Memory B cell (primary cell): ENCODE data around the gene IDH3B.

ENCODE experiments used
- ATAC-seq: fragments of 150-1000 bp; cut with Tn5 transposase; 2 replicates; pipeline ENCODE4 v1.10.0; 2021; ENCODE audit warnings: low read depth, mild to moderate bottlenecking, moderate library complexity
- DNase-seq, 2 donors: peaks; one replicate each; pipeline ENCODE4 v3.0.0; 2022; ENCODE audit warnings: low spot score in 2 of 2
- H3K27ac Mint-ChIP-seq: one replicate; pipeline ENCODE4 v1.8.0; 2022; ENCODE audit warnings: mild to moderate bottlenecking, moderate library complexity, mixed read lengths
- H3K27me3 Mint-ChIP-seq: one replicate; pipeline ENCODE4 v1.8.0; 2022; ENCODE audit warnings: mixed read lengths
- H3K36me3 Mint-ChIP-seq: one replicate; pipeline ENCODE4 v1.8.0; 2022; ENCODE audit warnings: mild to moderate bottlenecking, mixed read lengths
- H3K4me1 Mint-ChIP-seq: one replicate; pipeline ENCODE4 v1.8.0; 2022; ENCODE audit warnings: mixed read lengths
- H3K4me3 Mint-ChIP-seq: one replicate; pipeline ENCODE4 v1.8.0; 2022; ENCODE audit warnings: mild to moderate bottlenecking, moderate library complexity, mixed read lengths
- H3K9me3 Mint-ChIP-seq: one replicate; pipeline ENCODE4 v1.8.0; 2022; ENCODE audit warnings: mixed read lengths

Gene IDH3B

GRCh38 chr20:2633381-2633780 lies 30.6 kb downstream of the IDH3B start:
- DNase-seq (no peak), ATAC-seq (no peak)
- no peaks in the 10 kb centered on the region for H3K4me1 Mint-ChIP-seq
- peaks cover 9% of the 10 kb centered on the region for H3K9me3 Mint-ChIP-seq
- H3K27me3 Mint-ChIP-seq, result peaks cover 6% of the 10 kb centered on the region
- H3K27ac Mint-ChIP-seq, result no peak overlapping the region
- no peak overlapping the region for H3K4me3 Mint-ChIP-seq
- H3K36me3 Mint-ChIP-seq, result peaks cover 2% of the 10 kb centered on the region

GRCh38 chr20:2631228-2631627 lies 32.8 kb downstream of the IDH3B start:
- H3K36me3 Mint-ChIP-seq, result peaks cover 3% of the 10 kb centered on the region
- no peaks in the 10 kb centered on the region for H3K4me1 Mint-ChIP-seq
- no peak for DNase-seq
- peaks cover 10% of the 10 kb centered on the region for H3K27me3 Mint-ChIP-seq
- H3K9me3 Mint-ChIP-seq, result peaks cover 11% of the 10 kb centered on the region
- ATAC-seq, result no peak
- no peak overlapping the region for H3K4me3 Mint-ChIP-seq
- H3K27ac Mint-ChIP-seq, result no peak overlapping the region

- peaks cover 4% of the 10 kb centered on the region for H3K36me3 Mint-ChIP-seq
- no peak for DNase-seq
These were observed 37.0 kb downstream of the IDH3B start for GRCh38 chr20:2626853-2627541.

GRCh38 chr20:2625062-2625461 lies 39.0 kb downstream of the IDH3B start:
- H3K27ac Mint-ChIP-seq, result no peak overlapping the region
- DNase-seq, result no peak
- H3K4me1 Mint-ChIP-seq, result no peaks in the 10 kb centered on the region
- peaks cover 2% of the 10 kb centered on the region for H3K36me3 Mint-ChIP-seq
- H3K27me3 Mint-ChIP-seq, result peaks cover 9% of the 10 kb centered on the region
- ATAC-seq, result no peak
- H3K4me3 Mint-ChIP-seq, result no peak overlapping the region
- peaks cover 6% of the 10 kb centered on the region for H3K9me3 Mint-ChIP-seq

More at GRCh38 chr20:2626853-2627541, 37.0 kb downstream of the IDH3B start:
- H3K4me1 Mint-ChIP-seq, result no peaks in the 10 kb centered on the region
- peaks cover 13% of the 10 kb centered on the region for H3K9me3 Mint-ChIP-seq
- H3K27ac Mint-ChIP-seq, result no peak overlapping the region
- no peak overlapping the region for H3K4me3 Mint-ChIP-seq
- no peak for ATAC-seq
- peaks cover 11% of the 10 kb centered on the region for H3K27me3 Mint-ChIP-seq

- no peak overlapping the region for H3K4me3 Mint-ChIP-seq
- no peaks in the 10 kb centered on the region for H3K4me1 Mint-ChIP-seq
- peaks cover 5% of the 10 kb centered on the region for H3K36me3 Mint-ChIP-seq
- peaks cover 9% of the 10 kb centered on the region for H3K9me3 Mint-ChIP-seq
- H3K27ac Mint-ChIP-seq, result no peak overlapping the region
- no peak for DNase-seq
- no peak for ATAC-seq
- peaks cover 15% of the 10 kb centered on the region for H3K27me3 Mint-ChIP-seq
These were observed 39.8 kb downstream of the IDH3B start for GRCh38 chr20:2624190-2624589.

GRCh38 chr20:2619961-2620595 lies 43.9 kb downstream of the IDH3B start:
- H3K27ac Mint-ChIP-seq, result no peak overlapping the region
- no peak overlapping the region for H3K4me3 Mint-ChIP-seq
- H3K27me3 Mint-ChIP-seq, result peaks cover 16% of the 10 kb centered on the region
- DNase-seq (no peak), ATAC-seq (no peak)
- H3K4me1 Mint-ChIP-seq, result peaks cover 7% of the 10 kb centered on the region
- peaks cover 3% of the 10 kb centered on the region for H3K36me3 Mint-ChIP-seq
- peaks cover 3% of the 10 kb centered on the region for H3K9me3 Mint-ChIP-seq

GRCh38 chr20:2619337-2619736 lies 44.7 kb downstream of the IDH3B start:
- ATAC-seq (no peak), DNase-seq (no peak)
- no peak overlapping the region for H3K27ac Mint-ChIP-seq
- H3K36me3 Mint-ChIP-seq, result peaks cover 3% of the 10 kb centered on the region
- H3K9me3 Mint-ChIP-seq, result peaks cover 5% of the 10 kb centered on the region
- peaks cover 16% of the 10 kb centered on the region for H3K27me3 Mint-ChIP-seq
- no peak overlapping the region for H3K4me3 Mint-ChIP-seq
- H3K4me1 Mint-ChIP-seq, result peaks cover 7% of the 10 kb centered on the region

- peaks cover 5% of the 10 kb centered on the region for H3K9me3 Mint-ChIP-seq
- DNase-seq, result no peak
- H3K36me3 Mint-ChIP-seq, result peaks cover 3% of the 10 kb centered on the region
- H3K4me3 Mint-ChIP-seq, result no peak overlapping the region
- H3K4me1 Mint-ChIP-seq, result peaks cover 7% of the 10 kb centered on the region
- peaks cover 16% of the 10 kb centered on the region for H3K27me3 Mint-ChIP-seq
- no peak overlapping the region for H3K27ac Mint-ChIP-seq
- peak; percentile 49 for ATAC-seq
These were observed 45.2 kb downstream of the IDH3B start for GRCh38 chr20:2618815-2619214.

GRCh38 chr20:2617099-2617714 lies 46.8 kb downstream of the IDH3B start:
- Mint-ChIP-seq H3K27ac (no peak overlapping the region), H3K4me3 (no peak overlapping the region), H3K36me3 (peaks cover 3% of the 10 kb centered on the region), H3K27me3 (peaks cover 17% of the 10 kb centered on the region), H3K9me3 (peaks cover 5% of the 10 kb centered on the region), H3K4me1 (peaks cover 7% of the 10 kb centered on the region)
- DNase-seq, result no peak
- ATAC-seq, result peak; percentile 68

GRCh38 chr20:2616634-2617033 lies 47.4 kb downstream of the IDH3B start:
- no peak for DNase-seq
- no peak for ATAC-seq
- Mint-ChIP-seq H3K4me3 (no peak overlapping the region), H3K27me3 (peaks cover 21% of the 10 kb centered on the region), H3K27ac (no peak overlapping the region), H3K4me1 (peaks cover 7% of the 10 kb centered on the region), H3K36me3 (peaks cover 3% of the 10 kb centered on the region), H3K9me3 (peaks cover 5% of the 10 kb centered on the region)

GRCh38 chr20:2612073-2612472 lies 51.9 kb downstream of the IDH3B start:
- Mint-ChIP-seq H3K4me1 (peaks cover 2% of the 10 kb centered on the region), H3K27ac (no peak overlapping the region), H3K9me3 (peaks cover 10% of the 10 kb centered on the region), H3K4me3 (no peak overlapping the region), H3K36me3 (peaks cover 4% of the 10 kb centered on the region), H3K27me3 (peaks cover 28% of the 10 kb centered on the region)
- DNase-seq, result no peak
- ATAC-seq, result no peak

GRCh38 chr20:2610941-2611720 lies 52.9 kb downstream of the IDH3B start:
- Mint-ChIP-seq H3K27ac (no peak overlapping the region), H3K27me3 (peaks cover 27% of the 10 kb centered on the region), H3K4me3 (no peak overlapping the region), H3K4me1 (no peaks in the 10 kb centered on the region), H3K36me3 (peaks cover 4% of the 10 kb centered on the region), H3K9me3 (peaks cover 13% of the 10 kb centered on the region)
- DNase-seq, result no peak
- no peak for ATAC-seq

GRCh38 chr20:2610326-2610725 lies 53.7 kb downstream of the IDH3B start:
- Mint-ChIP-seq H3K4me3 (no peak overlapping the region), H3K36me3 (peaks cover 4% of the 10 kb centered on the region), H3K9me3 (peaks cover 16% of the 10 kb centered on the region), H3K4me1 (no peaks in the 10 kb centered on the region), H3K27ac (no peak overlapping the region), H3K27me3 (peaks cover 25% of the 10 kb centered on the region)
- DNase-seq (no peak), ATAC-seq (no peak)
